ENCODE measurements around the gene KRTAP4-2.
"Not testable (repeated sequence)": the region's sequence is repeated elsewhere in the genome, so short reads cannot be mapped to it uniquely, and the experiment has no call there.

Gene KRTAP4-2

GRCh38 chr17:41160648-41161047 lies 17.4 kb downstream of the KRTAP4-2 start, which contains the start of gene KRTAP4-4:
TSS of gene KRTAP4-4 (minus strand) at chr17:41160748. CDS start at chr17:41160691, 57 bp downstream.
- DNase-seq: no peak

DNA sequence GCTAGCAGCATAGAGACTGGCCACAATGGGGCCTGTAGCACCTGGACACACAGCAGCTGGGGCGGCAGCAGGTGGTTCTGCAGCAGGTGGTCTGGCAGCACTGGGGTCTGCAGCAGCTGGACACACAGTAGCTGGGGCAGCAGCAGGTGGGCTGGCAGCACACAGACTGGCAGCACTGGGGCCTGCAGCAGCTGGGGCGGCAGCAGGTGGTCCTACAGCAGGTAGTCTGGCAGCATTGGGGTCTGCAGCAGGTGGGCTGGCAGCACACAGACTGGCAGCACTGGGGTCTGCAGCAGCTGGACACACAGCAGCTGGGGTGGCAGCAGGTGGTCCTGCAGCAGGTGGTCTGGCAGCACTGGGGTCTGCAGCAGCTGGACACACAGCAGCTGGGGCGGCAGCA lies 17.8 kb downstream of the KRTAP4-2 start:
- not testable (repeated sequence) for DNase-seq

- peak in 1 of 2 experiments; percentile 30 for DNase-seq
These were observed 24.2 kb downstream of the KRTAP4-2 start for GRCh38 chr17:41153856-41154255.

DNA sequence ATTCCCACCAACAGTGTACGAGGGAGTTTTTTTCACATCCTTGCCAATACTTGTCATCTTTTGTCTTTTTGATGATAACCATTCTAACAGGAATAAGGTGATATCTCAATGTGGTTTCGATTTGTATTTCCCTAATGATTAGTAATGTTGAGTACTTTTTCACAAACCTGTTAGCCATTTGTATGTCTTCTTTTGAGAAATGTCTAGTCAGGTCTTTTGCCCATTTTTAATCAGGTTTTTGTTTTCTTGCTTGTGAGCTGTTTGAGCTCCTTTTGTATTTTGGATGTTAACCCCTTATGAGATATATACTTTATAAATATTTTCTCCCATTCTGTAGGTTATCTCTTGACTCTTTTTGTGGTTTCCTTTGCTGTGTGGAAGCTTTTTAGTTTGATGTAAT lies 26.5 kb downstream of the KRTAP4-2 start:
- DNase-seq: no peak

DNA sequence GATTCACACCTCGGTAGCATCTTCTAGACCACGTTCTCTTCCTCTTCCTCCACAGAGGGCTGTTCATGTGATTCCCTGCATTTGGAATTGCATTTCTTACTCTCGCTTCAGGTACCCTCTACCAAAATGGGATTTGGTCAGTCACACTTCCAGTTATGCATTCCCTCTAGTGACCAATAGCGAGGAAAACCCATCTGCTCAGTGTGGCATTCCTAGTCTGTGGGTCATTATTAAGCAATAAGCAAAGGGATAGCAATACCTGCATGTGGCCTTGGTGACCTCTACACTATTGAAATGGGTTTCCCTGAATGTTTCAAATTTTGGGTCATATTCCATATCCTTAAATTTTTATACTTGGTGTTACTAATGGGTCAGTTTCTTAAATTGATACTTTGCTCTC lies 28.0 kb downstream of the KRTAP4-2 start:
- DNase-seq: no peak

DNA sequence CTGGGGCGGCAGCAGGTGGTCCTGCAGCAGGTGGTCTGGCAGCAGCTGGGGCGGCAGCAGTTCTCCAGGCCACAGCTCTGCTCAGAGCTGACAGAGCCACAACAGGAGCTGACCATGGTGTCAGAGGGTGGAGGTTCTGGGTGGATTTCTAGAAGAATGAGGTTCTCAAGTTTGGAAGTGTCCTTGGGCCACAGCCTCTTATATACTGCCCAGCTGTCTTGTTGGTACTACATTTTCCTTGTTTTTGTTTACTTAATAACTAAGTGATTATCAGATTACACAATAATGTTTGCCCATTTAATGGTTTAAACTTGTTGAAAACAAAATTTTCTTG lies 28.4 kb downstream of the KRTAP4-2 start, which contains the start of gene KRTAP4-5:
KRTAP4-5 (minus strand) TSS at position 174 of the 334 bp plus-strand sequence; CDS start at position 116, 58 bp downstream.
- no peak for DNase-seq

DNA sequence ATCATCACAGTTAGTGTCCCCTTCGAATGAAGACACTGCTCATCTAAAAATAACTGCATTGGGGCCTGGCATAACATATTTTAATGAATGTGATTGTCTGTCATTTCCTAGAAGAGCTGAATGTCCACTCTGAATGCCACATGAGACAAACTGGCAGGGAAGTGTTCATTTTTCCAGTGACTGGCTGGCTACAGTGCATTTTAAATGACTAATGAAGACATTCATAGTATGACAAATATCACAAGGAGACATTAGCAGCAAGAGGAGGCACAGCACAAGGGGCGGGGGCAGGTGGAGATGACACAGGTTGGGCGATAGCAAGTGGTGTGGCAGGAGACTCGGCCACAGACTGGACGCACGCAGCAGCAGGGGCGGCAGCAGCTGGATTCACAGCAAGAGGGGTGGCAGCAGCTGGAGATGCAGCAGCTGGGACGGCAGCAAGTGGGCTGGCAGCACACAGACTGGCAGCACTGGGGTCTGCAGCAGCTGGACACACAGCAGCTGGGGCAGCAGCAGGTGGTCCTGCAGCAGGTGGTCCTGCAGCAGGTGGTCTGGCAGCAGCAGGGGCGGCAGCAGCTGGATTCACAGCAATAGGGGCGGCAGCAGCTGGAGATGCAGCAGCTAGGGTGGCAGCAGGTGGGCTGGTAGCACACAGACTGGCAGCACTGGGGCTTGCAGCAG lies 28.9 kb downstream of the KRTAP4-2 start:
- not testable (repeated sequence) for DNase-seq

GRCh38 chr17:41147531-41148204 lies 30.4 kb downstream of the KRTAP4-2 start:
- no peak for DNase-seq

DNA sequence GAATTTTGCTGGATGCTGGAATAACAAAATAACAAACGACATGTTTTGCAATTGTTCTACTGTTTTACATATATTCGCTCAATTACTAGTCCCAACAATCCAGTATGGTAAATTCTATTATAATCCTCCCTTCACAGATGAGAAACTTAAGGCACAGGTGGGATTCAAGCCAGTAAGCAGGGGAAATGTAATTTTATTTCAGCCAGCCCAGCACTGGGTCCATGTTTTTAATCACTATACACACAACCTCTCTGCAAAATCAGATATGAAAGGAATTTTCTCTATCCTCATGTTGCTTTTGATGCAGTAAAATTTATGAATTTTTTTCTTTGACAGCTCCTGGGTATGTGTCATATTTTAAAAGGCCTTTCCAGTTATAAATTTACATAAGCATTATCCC lies 32.8 kb downstream of the KRTAP4-2 start:
- no peak for DNase-seq

GRCh38 chr17:41144846-41145245 lies 33.2 kb downstream of the KRTAP4-2 start:
- DNase-seq: no peak

GRCh38 chr17:41141361-41141760 lies 36.7 kb downstream of the KRTAP4-2 start:
- no peak for DNase-seq

GRCh38 chr17:41140360-41141131 lies 37.5 kb downstream of the KRTAP4-2 start, which contains the start of gene KRTAP4-6:
TSS of gene KRTAP4-6 (minus strand) at chr17:41140544. CDS start at chr17:41140487, 57 bp downstream.
- DNase-seq: no peak

DNA sequence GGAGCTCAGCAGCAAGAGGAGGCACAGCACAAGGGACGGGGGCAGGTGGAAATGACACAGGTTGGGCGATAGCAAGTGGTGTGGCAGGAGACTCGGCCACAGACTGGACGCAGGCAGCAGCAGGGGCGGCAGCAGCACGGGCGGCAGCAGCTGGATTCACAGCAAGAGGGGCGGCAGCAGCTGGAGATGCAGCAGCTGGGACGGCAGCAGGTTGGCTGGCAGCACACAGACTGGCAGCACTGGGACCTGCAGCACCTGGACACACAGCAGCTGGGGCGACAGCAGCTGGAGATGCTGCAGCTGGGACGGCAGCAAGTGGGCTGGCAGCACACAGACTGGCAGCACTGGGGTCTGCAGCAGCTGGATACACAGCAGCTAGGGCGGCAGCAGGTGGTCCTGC lies 38.2 kb downstream of the KRTAP4-2 start:
- DNase-seq: not testable (repeated sequence)

DNA sequence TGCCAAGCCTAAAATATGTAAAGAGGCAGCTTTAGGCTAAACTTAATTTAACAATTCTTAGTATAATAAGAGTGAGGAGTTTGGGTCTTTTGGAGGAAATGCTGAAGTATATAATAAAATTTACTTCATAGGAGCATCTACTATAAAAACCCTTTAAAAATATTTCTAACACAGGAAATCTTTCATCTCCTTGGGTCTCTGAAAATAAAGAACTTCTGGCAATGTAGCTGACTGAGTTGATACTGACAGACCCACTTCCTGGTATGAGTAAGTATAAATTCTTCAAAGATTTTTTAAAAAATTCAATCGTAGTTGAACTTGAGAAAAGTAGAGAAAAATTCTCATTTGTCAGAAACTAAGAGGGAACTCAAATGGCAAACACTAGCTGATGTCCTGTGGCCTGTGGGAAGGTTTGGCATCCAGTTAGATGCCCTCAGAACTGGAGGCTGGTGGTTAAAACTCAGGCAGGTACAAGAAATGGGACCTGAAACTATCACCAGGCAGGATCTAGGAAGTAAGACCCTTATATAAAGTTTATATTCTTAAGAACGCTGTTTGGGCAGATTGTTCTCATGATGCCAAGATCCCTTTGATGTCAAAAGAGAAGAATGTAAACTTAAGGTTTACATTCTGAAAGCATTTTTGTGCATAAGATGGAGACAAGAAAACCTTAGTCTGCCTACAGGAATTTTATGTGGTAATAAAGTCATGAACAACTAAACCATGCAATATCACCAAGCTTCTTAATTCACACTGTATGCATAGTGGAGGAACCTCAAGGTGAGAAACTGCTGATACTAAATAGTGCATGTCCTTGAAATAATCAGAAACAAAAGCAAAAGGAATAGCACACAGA lies 43.9 kb downstream of the KRTAP4-2 start:
- DNase-seq: no peak

DNA sequence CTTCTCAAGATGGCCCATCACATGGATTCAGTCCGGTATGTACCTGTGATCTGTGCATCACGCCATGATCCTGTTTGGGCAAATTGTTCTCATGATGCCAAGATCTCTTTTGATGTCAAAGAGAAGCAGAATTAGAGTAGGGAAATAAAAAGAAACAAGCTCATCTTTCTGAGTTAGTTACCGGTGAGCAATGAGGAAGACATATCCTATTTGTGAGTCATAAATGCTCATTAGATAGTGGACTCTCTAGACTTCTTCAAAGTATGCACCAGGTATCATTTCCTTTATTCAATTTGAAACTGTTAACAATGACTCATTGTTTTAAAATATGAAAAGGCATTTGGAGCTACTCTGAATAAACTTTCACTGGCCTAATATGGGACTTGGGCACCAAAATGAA lies 46.0 kb downstream of the KRTAP4-2 start:
- DNase-seq: no peak
